Lung (tissue), 16 donors: Measurements from ENCODE around the gene RETREG1. TPM values are rescaled to one million over a fixed set of nuclear protein-coding genes. Genes with fewer than 3 reads are reported as not detected.

Source experiments
- ATAC-seq: fragments of 200-7000 bp; cut with Tn5 transposase; one replicate; pipeline ENCODE4 v1.9.1; 2020; ENCODE audit warnings: moderate number of reproducible peaks; ENCODE audit not compliant: insufficient read depth, low FRiP score
- DNase-seq, 3 donors: peaks; one replicate each; pipeline ENCODE4 v3.0.0-alpha.2; 2013 to 2017
- H3K27ac ChIP-seq, 2 donors: one replicate each; pipeline ENCODE4 v1.5.1; 2013; ENCODE audit warnings: mild to moderate bottlenecking in 2 of 2, moderate library complexity in 2 of 2, control low read depth in 1 of 2, inconsistent platforms in 1 of 2, low read depth in 1 of 2, low read length in 1 of 2
- H3K27me3 ChIP-seq, 3 donors: one replicate each; pipeline ENCODE4 v1.5.1; 2013; ENCODE audit warnings: low read length in 2 of 3; ENCODE audit not compliant: control insufficient read depth in 3 of 3, insufficient read depth in 3 of 3
- H3K36me3 ChIP-seq, 4 donors: one replicate each; pipeline ENCODE4 v1.5.1; 2013; ENCODE audit warnings: low read length in 4 of 4, mild to moderate bottlenecking in 1 of 4, moderate library complexity in 1 of 4; ENCODE audit not compliant: control insufficient read depth in 4 of 4, insufficient read depth in 4 of 4
- H3K4me1 ChIP-seq, 5 donors: one replicate each; pipeline ENCODE4 v1.5.1; 2013; ENCODE audit warnings: low read length in 5 of 5, mild to moderate bottlenecking in 2 of 5, moderate library complexity in 1 of 5; ENCODE audit not compliant: control insufficient read depth in 5 of 5, insufficient read depth in 5 of 5
- H3K4me3 ChIP-seq: one replicate; pipeline ENCODE4 v1.5.1; 2013; ENCODE audit warnings: mild to moderate bottlenecking, control low read depth, moderate library complexity
- H3K9ac ChIP-seq, 2 donors: one replicate each; pipeline ENCODE4 v1.5.1; 2013; ENCODE audit warnings: low read length in 2 of 2, control low read depth in 1 of 2; ENCODE audit not compliant: insufficient read depth in 1 of 2
- H3K9me3 ChIP-seq, 4 donors: one replicate each; pipeline ENCODE4 v1.5.1; 2013; ENCODE audit warnings: low read length in 3 of 4, mild to moderate bottlenecking in 1 of 4, moderate library complexity in 1 of 4; ENCODE audit not compliant: control insufficient read depth in 4 of 4, insufficient read depth in 3 of 4
- CTCF ChIP-seq: IDR thresholded peaks from 2 replicates; pipeline ENCODE4 v1.5.1; 2012; ENCODE audit warnings: mild to moderate bottlenecking; ENCODE audit errors: control extremely low read depth, extremely low read depth
- WGBS, 2 donors: extraction: QIAGEN DNeasy Blood & Tissue Kit; methylation state at CpG; one replicate each; pipeline ENCODE4 v1.1.7; 2013; 5-methylcytosine and 5-hydroxymethylcytosine counted together
- long read RNA-seq, 5 donors: transcript quantifications; one replicate each; lab custom pipeline, GENCODE V29; 2026
- polyA plus RNA-seq, 2 donors: library from polyadenylated mRNA; stranded (reverse); fragments of 200-250 nt; gene quantifications; one replicate each; pipeline ENCODE4 v1.2.1, GENCODE V29; 2013
- total RNA-seq, 2 donors: library from RNA; depleted of rRNA in 1 of 2; stranded (reverse); fragments of >200 nt in 1 of 2; gene quantifications; one replicate each; pipeline ENCODE4 v1.2.1, GENCODE V29; 2014 to 2021
- donor health status: control.
- donor health status: control.
- donor health status: Bipolar disorder and iron deficiency.
- donor health status: healthy.
- donor health status: DM: yes; HTN: yes; CAD: no.

Gene RETREG1
- total RNA-seq, result 10 to 100 TPM in 1 of 2 donors, 1 to 10 TPM in 1; 6.8 to 19.5 TPM
- 10 to 100 TPM in 1 of 2 donors, 1 to 10 TPM in 1; 8.7 to 10.5 TPM for polyA plus RNA-seq
- long read RNA-seq, donor 1, partial matches to known transcripts, result 0 of 1 reads
- long read RNA-seq, donor 1, other reads (novel, unspliced or antisense), result 0 of 1 reads
- long read RNA-seq, donor 2, result 0 reads
- long read RNA-seq, donor 3, partial matches to known transcripts, result 0 of 1 reads
- long read RNA-seq, donor 3, other reads (novel, unspliced or antisense), result 0 of 1 reads
- long read RNA-seq, donor 4, result 0 reads
- long read RNA-seq, donor 5, partial matches to known transcripts, result 0 of 1 reads
- long read RNA-seq, donor 5, other reads (novel, unspliced or antisense), result 0 of 1 reads

GRCh38 chr5:16616536-16617273 lies at the start of gene RETREG1:
Gene RETREG1, minus strand, starts transcription at chr5:16616997. Its CDS starts 26 bp downstream, at chr5:16616971.
- 0 to 1% methylated on average over 65 to 86 of the region's 86 CpGs for WGBS, 2 donors

GRCh38 chr5:16666130-16666882 lies 49.5 kb upstream of the RETREG1 start:
- Histone ChIP-seq H3K27ac (peak overlapping the region in 1 of 2 donors; percentile 3), H3K4me1 (peaks cover 0 to 67% (median 7%) of the 10 kb centered on the region in 5 donors), H3K9ac (peak overlapping the region in 1 of 2 donors; percentile 18), H3K9me3 (no peaks in the 10 kb centered on the region), H3K36me3 (peaks cover 0 to 38% (median 23%) of the 10 kb centered on the region in 4 donors), H3K4me3 (no peak overlapping the region), H3K27me3 (no peaks in the 10 kb centered on the region)
- WGBS, 2 donors, result 91 to 93% methylated on average over 19 of the region's 19 CpGs
- DNase-seq (no peak), ATAC-seq (no peak)
- no peak for TF ChIP-seq CTCF

More at GRCh38 chr5:16616536-16617273, at the start of gene RETREG1:
- Histone ChIP-seq H3K27me3 (peaks cover 0 to 45% (median 13%) of the 10 kb centered on the region in 3 donors), H3K9me3 (no peaks in the 10 kb centered on the region), H3K27ac (peak within 1 kb of the TSS; percentile 15 to 80), H3K4me3 (peak within 1 kb of the TSS; percentile 74), H3K9ac (no peak within 1 kb of the TSS), H3K36me3 (no peaks in the 10 kb centered on the region), H3K4me1 (peaks cover 0 to 13% (median 8%) of the 10 kb centered on the region in 5 donors)
- DNase-seq, result peak; percentile 30 to 57 (median 55)
- peak; percentile 91 for ATAC-seq
- TF ChIP-seq CTCF, result no peak

GRCh38 chr5:16665601-16666000 lies 48.8 kb upstream of the RETREG1 start:
- H3K4me1 ChIP-seq, result peaks cover 0 to 63% (median 7%) of the 10 kb centered on the region in 5 donors
- H3K36me3 ChIP-seq, result peaks cover 0 to 33% (median 21%) of the 10 kb centered on the region in 4 donors
- H3K27me3 ChIP-seq, result no peaks in the 10 kb centered on the region
- no peaks in the 10 kb centered on the region for H3K9me3 ChIP-seq
- WGBS, 2 donors, result 59 to 66% methylated on average over 3 of the region's 3 CpGs
- H3K27ac ChIP-seq, result no peak overlapping the region
- no peak overlapping the region for H3K4me3 ChIP-seq
- TF ChIP-seq CTCF, result no peak
- ATAC-seq (no peak), DNase-seq (peak in 2 of 3 donors; percentile 80 to 81)
- peak overlapping the region in 1 of 2 donors; percentile 18 for H3K9ac ChIP-seq
